HuH-7.5 (cell line): ENCODE data around the gene HFM1.
"Not testable (repeated sequence)": the region's sequence is repeated elsewhere in the genome, so short reads cannot be mapped to it uniquely, and the experiment has no call there.

Experiments used
- DNase-seq: peaks from one replicate; pipeline ENCODE4 v3.0.0; 2011; ENCODE audit warnings: low spot score

Gene HFM1, protein sequence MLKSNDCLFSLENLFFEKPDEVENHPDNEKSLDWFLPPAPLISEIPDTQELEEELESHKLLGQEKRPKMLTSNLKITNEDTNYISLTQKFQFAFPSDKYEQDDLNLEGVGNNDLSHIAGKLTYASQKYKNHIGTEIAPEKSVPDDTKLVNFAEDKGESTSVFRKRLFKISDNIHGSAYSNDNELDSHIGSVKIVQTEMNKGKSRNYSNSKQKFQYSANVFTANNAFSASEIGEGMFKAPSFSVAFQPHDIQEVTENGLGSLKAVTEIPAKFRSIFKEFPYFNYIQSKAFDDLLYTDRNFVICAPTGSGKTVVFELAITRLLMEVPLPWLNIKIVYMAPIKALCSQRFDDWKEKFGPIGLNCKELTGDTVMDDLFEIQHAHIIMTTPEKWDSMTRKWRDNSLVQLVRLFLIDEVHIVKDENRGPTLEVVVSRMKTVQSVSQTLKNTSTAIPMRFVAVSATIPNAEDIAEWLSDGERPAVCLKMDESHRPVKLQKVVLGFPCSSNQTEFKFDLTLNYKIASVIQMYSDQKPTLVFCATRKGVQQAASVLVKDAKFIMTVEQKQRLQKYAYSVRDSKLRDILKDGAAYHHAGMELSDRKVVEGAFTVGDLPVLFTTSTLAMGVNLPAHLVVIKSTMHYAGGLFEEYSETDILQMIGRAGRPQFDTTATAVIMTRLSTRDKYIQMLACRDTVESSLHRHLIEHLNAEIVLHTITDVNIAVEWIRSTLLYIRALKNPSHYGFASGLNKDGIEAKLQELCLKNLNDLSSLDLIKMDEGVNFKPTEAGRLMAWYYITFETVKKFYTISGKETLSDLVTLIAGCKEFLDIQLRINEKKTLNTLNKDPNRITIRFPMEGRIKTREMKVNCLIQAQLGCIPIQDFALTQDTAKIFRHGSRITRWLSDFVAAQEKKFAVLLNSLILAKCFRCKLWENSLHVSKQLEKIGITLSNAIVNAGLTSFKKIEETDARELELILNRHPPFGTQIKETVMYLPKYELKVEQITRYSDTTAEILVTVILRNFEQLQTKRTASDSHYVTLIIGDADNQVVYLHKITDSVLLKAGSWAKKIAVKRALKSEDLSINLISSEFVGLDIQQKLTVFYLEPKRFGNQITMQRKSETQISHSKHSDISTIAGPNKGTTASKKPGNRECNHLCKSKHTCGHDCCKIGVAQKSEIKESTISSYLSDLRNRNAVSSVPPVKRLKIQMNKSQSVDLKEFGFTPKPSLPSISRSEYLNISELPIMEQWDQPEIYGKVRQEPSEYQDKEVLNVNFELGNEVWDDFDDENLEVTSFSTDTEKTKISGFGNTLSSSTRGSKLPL (N-terminal part only)

DNA sequence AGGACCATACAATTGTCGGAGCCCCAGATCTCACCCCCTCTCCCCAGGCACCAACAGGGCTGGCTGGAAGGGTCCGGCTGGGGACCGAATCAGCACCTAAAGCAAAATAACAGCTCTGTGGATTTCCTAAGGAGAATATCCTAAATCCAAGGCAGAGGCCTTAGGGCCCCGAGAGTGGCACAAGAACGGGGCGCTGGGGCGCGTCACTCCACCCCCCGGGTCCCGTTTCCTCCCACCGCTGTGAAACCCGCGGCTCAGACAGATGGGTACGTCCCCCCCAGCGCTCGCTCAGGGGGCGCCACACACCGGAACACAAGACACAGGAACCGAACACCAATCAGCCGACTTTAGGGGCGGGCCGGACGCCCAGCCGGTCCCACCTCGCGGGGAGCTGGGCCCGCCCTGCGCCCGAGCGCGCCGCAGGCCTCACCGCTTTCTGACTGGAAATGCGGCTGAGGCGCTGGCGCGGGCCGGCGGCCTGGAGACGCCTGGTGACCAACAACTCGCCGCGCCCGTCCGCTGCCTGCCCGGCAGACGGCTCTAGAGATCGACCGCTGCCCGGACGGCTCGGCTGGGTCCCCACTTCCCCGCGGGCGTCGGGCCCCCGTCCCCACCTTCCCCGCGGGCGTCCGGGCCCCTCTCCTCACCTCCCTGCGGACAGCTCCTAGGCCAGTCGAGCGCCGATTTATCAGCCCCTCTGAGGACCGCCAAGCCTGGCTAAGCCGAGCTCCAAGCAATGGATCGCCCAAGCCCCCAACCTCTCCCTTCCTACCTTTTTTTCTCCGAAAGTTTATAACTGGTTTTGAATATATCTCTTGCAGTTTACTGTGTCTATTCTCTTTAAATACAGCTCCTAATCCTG lies at the start of gene HFM1:
TSS of gene HFM1 (minus strand) at position 687 of the 862 bp plus-strand sequence. CDS start 3,755 bp downstream, outside the sequence.
- peak; percentile 44 for DNase-seq

DNA sequence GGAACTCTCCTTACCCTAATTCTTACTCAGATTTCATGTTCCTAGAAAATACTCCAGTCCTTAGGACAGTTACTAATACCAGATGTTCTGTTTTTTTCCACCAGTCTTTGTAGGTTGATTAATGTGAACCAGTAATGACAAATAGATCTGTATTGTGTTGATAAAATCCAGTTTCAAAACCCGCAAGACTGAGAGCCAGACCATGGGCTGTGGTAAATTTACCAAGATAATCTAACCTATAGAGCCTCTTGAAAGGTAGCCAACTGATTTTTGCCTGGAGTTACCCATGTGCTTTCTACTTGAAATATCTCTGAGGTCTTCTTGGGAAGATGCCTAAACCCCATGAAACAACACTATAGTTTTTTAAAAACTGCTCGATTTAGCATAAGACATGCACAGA lies 49.5 kb upstream of the HFM1 start:
- no peak for DNase-seq

DNA sequence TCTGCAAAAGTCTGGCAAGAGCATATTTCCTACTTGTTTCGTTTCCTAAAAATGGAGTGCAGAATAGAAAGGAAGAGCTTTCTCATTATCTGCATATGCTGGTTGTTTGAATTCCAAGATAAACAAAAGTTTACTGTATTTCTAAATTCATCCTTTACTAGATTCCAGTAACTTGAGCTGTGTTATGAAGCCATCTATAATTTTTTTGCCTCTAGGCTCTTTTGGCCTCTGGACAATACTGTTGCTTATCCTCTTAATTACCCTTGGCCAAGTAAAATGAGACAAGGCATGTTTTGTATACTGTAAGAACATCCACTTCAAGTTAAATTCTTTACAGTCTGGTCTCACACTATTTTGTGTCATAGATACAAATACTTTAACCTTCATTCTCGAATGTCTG lies 45.6 kb upstream of the HFM1 start:
- no peak for DNase-seq

DNA sequence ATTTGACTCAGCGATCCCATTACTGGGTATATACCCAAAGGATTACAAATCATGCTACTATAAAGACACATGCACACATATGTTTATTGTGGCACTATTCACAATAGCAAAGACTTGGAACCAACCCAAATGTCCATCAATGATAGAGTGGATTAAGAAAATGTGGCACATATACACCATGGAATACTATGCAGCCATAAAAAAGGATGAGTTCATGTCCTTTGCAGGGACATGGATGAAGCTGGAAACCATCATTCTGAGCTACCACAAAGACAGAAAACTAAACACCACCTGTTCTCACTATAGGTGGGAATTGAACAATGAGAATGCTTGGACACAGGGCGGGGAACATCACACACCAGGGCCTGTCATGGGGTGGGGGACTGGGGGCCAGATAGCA lies 43.1 kb upstream of the HFM1 start:
- DNase-seq, result not testable (repeated sequence)

DNA sequence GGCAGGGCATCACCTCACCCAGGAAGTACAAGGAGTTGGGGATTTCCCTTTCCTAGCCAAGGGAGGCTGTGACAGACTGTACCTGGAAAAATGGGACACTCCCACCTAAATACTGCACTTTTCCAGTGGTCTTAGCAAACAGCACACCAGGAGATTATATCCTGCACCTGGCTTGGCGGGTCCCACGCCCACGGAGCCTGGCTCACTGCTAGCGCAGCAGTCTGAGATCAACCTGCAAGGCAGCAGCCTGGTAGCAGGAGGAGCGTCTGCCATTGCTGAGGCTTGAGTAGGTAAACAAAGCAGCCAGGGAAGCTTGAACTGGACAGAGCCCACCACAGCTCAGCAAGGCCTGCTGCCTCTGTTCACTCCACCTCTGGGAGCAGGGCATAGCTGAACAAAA lies 37.3 kb upstream of the HFM1 start:
- DNase-seq, result not testable (repeated sequence)

DNA sequence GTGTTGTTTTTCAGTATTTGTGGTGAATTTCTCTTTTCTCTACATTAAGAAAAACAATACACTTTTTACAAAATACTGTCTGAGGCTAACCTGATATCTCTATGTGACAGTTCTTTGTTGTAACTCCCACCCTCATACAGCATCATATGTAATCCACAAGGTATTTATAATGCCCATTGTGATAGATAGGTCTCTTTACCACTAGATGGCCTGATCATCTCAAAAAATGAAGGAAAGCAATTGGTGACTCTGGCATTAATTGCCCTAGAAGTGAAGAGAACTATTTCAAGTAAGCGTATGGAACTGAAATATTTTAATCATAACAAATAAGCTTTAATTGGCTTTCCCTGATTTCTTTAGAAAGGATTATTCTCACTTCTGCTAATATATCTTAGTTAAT lies 36.2 kb upstream of the HFM1 start:
- no peak for DNase-seq

DNA sequence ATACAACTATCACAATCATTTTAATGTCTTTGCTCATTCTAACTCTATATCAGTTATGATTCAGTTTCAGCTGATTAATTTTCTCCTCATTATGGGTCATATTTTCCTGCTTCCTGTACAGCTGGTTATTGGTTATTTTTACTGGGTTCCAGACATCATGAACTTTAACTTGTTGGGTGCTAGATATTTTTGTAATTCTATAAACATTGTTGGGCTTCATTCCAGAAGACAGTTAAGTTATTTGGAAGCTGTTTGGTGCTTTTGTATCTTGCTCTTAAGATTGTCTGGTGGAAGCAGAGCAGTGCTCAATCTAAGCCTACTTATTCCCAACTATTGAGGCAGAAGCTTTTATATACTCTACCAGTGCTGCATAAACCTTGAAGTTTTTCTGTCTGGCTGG lies 34.4 kb upstream of the HFM1 start:
- no peak for DNase-seq

DNA sequence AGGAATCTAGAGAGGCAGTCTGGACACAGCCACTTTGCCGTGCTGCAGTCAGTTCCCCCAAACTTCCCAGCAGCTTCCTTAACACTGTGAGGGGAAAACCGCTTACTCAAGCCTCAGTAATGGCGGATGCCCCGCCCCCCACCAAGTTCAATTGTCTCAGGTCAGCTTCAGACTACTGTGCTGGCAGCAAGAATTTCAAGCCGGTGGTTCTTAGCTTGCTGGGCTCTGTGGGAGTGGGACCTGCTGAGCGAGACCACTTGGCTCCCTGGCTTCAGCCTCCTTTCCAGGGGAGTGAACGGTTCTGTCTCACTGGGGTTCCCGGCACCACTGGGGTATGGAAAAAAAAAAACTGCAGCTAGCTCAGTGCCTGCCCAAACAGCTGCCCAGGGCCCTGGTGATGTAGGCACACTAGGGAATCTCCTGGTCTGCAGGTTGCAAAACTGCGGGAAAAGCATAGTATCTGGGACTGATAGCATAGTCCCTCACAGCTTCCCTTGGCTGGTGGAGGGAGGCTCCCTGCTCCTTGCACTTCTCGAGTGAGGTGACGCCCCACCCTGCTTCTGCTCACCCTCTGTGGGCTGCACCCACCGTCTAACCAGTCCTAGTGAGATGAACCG lies 23.7 kb upstream of the HFM1 start:
- no peak for DNase-seq

DNA sequence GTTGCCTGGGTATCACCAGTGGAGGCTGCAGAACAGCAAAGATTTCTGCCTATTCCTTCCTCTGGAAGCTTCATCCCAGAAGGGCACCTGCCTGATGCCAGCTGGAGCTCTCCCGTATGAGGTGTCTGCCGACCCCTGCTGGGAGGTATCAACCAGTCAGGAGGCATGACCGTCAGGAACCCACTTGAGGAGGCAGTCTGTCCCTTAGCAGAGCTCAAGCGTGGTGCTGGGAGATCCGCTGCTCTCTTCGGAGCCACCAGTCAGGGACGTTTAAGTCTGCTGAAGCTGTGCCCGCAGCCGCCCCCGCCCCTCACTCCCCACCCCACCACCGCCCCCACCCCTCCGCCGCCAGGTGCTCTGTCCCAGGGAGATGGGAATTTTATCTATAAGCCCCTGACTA lies 23.1 kb upstream of the HFM1 start:
- DNase-seq, result no peak

DNA sequence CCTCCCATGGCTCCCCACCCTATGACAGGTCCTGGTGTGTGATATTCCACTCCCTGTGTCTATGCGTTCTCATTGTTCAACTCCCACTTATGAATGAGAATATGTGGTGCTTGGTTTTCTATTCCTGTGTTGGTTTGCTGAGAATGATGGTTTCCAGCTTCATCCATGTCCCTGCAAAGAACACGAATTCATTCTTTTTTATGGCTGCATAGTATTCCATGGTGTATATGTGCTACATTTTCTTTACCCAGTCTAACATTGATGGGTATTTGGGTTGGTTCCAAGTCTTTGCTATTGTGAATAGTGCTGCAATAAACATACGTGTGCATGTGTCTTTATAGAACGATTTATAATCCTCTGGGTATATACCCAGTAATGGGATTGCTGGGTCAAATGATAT lies 17.9 kb upstream of the HFM1 start:
- not testable (repeated sequence) for DNase-seq

DNA sequence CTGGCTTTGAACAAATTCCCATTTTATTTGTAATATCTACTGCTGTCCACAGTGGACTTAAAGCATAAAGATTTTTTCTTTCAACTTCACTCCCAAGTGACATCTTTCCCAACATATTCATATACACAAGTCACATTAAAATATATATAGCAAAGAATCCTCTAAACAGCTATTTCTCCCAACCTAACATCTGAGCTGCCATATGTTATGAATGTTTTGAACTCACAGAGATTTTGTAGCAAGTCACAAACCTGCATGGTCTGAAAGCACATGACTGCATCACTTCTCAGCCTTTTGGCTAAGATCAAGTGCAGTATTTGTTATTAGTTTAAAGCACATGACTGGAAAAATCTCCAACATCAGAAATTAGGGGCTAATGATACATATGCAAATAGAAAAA lies 7.7 kb upstream of the HFM1 start:
- no peak for DNase-seq

DNA sequence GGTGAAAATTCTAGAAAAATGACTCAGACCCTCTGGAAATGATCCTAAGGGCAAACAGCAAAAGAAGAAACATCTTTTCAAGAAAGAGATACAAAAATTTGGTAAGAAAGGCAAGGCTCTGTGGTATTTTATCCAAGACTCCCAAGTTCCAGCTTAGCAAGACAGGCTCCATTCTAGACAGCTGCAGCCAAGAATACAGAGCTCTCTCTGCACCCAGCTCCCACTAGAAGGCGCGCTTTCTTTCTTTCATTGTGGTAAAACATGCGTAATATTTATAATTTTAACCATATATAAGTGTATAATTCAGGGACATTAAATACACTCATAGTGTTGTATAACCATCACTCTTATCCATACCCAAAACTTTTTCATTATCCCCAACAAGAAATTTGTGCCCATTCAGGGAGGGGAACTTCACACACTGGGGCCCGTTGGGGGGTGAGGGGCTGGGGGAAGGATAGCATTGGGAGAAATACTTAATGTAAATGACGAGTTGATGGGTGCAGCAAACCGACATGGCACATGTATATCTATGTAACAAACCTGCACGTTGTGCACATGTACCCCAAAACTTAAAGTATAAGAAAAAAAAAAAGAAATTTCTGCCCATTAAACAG lies 2.2 kb upstream of the HFM1 start:
- no peak for DNase-seq

DNA sequence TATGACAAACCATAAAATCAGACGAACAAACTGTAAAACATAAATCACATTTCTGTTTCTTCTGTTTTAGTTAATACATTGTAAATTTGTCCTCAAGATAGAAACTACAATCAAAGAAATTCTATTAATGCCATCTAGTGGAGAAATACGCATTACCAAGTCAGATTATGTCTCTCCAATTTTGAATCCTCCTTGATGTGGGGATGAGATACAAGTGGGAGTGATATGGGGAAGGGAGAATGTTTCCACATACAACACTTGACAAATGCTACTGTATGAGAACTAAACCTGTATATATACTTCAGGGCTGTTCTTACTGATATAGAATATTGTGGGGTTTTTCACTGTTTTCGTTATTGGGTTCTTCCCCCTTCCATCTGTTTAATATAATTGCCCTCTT lies 2.6 kb downstream of the HFM1 start:
- DNase-seq, result peak; percentile 19

DNA sequence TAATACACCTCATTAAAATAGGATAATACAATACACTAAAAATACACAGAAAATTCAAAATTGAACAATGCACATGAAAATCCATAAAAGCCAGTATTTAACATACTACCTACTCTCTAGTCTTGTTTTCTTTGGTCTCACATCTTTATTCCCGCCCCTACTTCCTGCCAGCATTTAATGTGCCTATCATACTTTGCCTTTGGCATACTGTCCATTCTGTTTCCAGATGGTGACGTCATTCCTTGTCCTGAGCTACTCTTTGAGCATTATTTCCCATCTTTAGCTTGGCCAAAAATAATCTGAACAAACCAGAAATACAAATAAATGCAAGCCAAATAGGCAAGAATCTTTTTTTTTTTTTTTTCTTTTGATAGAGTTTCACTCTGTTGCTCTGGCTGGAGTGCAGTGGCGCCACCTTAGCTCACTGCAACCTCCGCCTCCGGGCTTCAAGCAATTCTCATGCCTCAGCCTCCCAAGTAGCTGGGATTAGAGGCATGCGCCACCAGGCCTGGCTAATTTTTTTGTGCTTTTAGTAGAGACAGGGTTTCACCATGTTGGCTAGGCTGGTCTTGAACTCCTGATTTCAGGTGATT lies 4.4 kb downstream of the HFM1 start:
- no peak for DNase-seq

DNA sequence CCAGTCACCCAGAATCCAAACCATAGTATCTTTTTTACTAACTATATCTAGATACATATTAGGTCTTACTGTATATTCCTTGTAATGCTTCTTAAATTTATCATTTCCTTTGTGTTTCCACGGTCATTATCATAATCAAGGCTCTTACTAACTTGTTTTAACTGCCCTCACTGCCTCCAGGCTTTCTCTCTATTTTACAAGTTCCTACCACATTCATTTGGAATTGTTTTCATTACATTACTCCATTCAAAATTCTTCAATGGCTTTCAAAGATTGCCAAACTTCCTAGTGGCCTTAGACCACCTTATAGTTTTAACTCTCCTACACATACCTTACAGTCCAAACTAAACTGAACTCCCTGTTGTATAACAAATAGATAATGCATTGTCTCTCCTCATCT lies 6.3 kb downstream of the HFM1 start:
- no peak for DNase-seq

DNA sequence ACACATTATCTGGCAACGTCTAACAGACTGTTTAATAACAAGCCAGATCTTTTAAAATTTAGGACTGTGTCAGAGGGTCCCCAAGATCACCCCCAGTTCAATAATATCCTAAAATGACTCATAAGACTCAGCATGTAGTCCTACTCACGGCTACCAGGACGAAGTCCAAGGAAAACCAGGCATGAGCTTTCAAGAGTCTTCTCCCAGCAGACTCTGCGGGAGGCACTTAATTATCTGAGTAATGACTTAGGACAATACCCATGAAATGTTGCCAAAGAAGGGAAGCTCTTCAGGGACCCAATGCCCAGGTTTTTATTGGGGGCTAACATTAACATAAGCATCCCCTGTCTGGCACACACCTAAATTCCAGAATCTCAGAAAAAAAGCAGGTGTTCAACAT lies 7.0 kb downstream of the HFM1 start:
- no peak for DNase-seq

DNA sequence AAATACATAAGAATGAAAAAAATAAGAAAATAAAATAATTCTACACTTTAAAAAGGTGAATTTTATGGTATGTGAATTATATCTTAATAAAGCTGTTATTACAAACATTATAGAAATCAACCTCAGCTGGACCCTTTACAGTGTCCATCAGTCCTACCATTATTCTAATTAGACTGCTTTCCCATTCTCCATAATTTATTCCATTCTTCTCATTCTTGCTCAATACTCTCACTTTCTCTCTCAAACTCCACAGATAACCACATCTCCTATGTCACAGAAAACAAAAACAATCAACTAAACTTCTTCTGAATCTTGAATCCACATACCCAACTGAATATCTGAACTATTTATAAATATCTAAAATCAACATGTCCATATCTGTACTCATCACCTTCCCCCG lies 11.6 kb downstream of the HFM1 start:
- no peak for DNase-seq

DNA sequence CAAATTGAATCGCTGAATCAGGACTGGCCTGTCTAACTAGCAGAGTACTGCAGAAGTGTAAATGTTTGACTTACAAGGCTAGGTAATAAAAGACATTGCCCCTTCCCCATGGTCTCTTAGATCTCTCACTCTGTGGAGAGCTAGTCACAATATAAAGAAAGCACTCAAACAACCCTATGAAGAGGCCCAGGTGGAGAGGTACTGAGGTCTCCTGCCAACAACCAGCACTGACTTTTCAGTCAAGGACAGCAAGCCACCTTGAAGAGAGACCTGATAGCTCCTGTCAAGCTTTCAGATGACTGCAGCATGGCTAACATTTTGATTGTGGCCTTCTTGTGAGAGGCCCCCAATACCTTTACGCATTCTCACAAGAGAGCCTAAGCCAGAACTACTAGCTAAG lies 18.5 kb downstream of the HFM1 start:
- DNase-seq, result no peak

DNA sequence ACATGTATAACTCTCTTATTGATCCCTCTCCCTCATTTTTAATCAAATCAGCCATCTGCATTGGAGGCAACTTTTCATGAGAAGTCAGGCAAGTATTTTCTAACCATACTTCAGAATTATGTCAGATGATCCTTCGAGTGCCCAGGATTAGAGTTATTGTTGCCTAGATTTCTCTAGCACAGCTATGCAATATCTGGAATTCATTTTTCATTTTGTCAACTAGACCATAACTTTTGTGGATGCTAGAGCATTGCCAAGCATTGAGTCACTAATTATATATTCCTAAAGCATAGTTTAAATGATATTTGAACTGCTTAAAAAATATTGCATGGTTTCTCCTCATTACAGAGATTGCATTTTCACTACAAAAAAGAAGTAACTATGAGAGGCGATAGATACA lies 21.2 kb downstream of the HFM1 start:
- no peak for DNase-seq

DNA sequence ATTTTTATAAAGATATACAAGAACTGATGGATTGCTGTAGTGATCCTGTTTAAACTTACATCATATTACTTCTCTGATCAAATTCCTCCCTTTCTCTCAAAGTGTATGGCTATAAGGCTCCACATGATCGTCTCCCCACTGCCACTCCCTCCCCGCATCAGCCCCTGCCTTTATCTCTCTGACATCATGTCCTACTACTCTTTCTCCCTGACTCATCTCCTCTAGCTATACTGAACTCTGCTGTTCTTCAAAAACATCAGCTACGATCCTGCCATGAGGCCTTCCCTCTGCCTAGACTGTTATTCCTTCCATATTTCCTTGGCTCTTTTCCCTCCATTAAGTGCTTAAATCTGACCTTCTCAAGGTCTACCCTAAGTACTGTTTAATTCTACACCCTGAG lies 22.8 kb downstream of the HFM1 start:
- no peak for DNase-seq
